ENCODE data around the gene ANKRD33B. TPM values are rescaled to one million over a fixed set of nuclear protein-coding genes. Genes with fewer than 3 reads are reported as not detected.

The ANKRD33B gene
- total and polyA plus RNA-seq, 9 of the 15 experiments (the other 6 are each of a cell fraction or from before 2014, with no cell fraction given): 0.10 to 1.7 (median 0.40) TPM

- CTCF ChIA-PET (ENCODE audit: low intra/inter-chr PET ratio): no interaction called here
- no peak for ATAC-seq
Measured at GRCh38 chr5:10663489-10664179, 99.8 kb downstream of the ANKRD33B start.

More at GRCh38 chr5:10663489-10664179, 99.8 kb downstream of the ANKRD33B start:
- H3K4me2 ChIP-seq (ENCODE audit: insufficient read depth, low read length): no peak overlapping the region
- no peaks in the 10 kb centered on the region for H3K79me2 ChIP-seq (ENCODE audit: control insufficient read depth, insufficient read depth, low read length)
- no peak overlapping the region for H2AFZ ChIP-seq (ENCODE audit: low read depth, low read length)
- H3K36me3 ChIP-seq (ENCODE audit: control insufficient read depth, insufficient read depth, low read length): no peaks in the 10 kb centered on the region
- H3K9me1 ChIP-seq (ENCODE audit: control insufficient read depth, insufficient read depth, low read length): no peaks in the 10 kb centered on the region
- H3K9ac ChIP-seq (ENCODE audit: insufficient read depth in 1 of 2, low read depth in 2 of 2, low read length in 2 of 2): no peak overlapping the region
- TF ChIP-seq ZNF655 (CRISPR knock-in tag; IDR thresholded peaks at IDR 0.05) (no peak), KHSRP (IDR thresholded peaks at IDR 0.05) (no peak), E2F8 (IDR thresholded peaks at IDR 0.05; ENCODE audit: low read depth, partially characterized antibody) (no peak), E2F4 (CRISPR knock-in tag; IDR thresholded peaks at IDR 0.05; ENCODE audit: low read depth) (no peak), MEIS2 (IDR thresholded peaks at IDR 0.05; ENCODE audit: partially characterized antibody) (no peak), TRIM24 (IDR thresholded peaks at IDR 0.05) (no peak), ZNF316 (IDR thresholded peaks at IDR 0.05) (no peak), GABPB2 (CRISPR knock-in tag; conservative IDR thresholded peaks at IDR 0.05) (no peak), RAD21 (CRISPR knock-in tag; conservative IDR thresholded peaks at IDR 0.05 in 1 of 2, IDR thresholded peaks at IDR 0.05 in 1 of 2) (no peak), SOX6 (IDR thresholded peaks at IDR 0.05) (no peak), ARNT (IDR thresholded peaks at IDR 0.05) (no peak)
- WGBS (ENCODE audit: insufficient coverage, low coverage, missing lambda C conversion rate): under 1% methylated on average over 13 of the region's 13 CpGs
- H3K4me1 ChIP-seq (replicated peaks in 1 of 2; ENCODE audit: control insufficient read depth in 2 of 2, insufficient read depth in 2 of 2, low read length in 2 of 2): peaks cover 0 to 3% of the 10 kb centered on the region in 2 experiments; a peak in 1 of 5 replicates
- POLR2A ChIA-PET: interaction anchor here (1.7 kb wide), 1 partner anchor 11 kb away, joined by 7 read pairs; no protein-coding TSS in a partner anchor
- intact Hi-C loops (cut with micrococcal nuclease): no loop called here
- peaks cover 37 to 73% of the 10 kb centered on the region in 2 experiments for H3K27me3 ChIP-seq (ENCODE audit: control insufficient read depth in 2 of 2, insufficient read depth in 2 of 2, low read length in 2 of 2)
- H4K20me1 ChIP-seq (replicated peaks; ENCODE audit: control insufficient read depth, insufficient read depth, low read length): peaks cover 10% of the 10 kb centered on the region; the same call in 1 of the 2 replicates
- BruUV-seq (replicated peaks): no TSS peak
- no peak overlapping the region for H3K27ac ChIP-seq (ENCODE audit: extremely low read depth, low read depth, low read length)
- no peaks in the 10 kb centered on the region for H3K9me3 ChIP-seq (replicated peaks; ENCODE audit: control insufficient read depth, insufficient read depth, low read depth, low read length)
- DNase-seq (ENCODE audit: extremely low read depth in 1 of 4, low spot score in 3 of 4) (no peak), FAIRE-seq (no peak)
- in situ Hi-C loops (cut with MboI): no loop called here
- H3K4me3 ChIP-seq: no peak overlapping the region

Data from K562 (cell line).